GM10248 (cell line): ENCODE data around the gene DOCK1.

Experiments used
- CTCF ChIA-PET: fragments of 300-600 bp; sonication (Branson Sonifier 250); formaldehyde crosslinking; extraction: SDS; loops from one replicate; lab custom pipeline; 2021; ENCODE audit warnings: antibody characterized with exemption; lab: Yijun Ruan, JAX
- POLR2A ChIA-PET: fragments of 350-650 bp; sonication (Branson Sonifier 250); formaldehyde crosslinking; extraction: SDS; loops from one replicate; lab custom pipeline; 2020; ENCODE audit warnings: antibody characterized with exemption; lab: Yijun Ruan, JAX
- DNase-seq: peaks from one replicate; pipeline ENCODE4 v3.0.0; 2012; ENCODE audit errors: extremely low spot score
- CTCF ChIP-seq: IDR thresholded peaks from 2 replicates; pipeline ENCODE4 v1.5.1; 2012; ENCODE audit warnings: mild to moderate bottlenecking, low read depth; ENCODE audit errors: extremely low read depth, missing control alignments, control extremely low read depth

Gene DOCK1

GRCh38 chr10:126972635-126973414 is 67.6 kb downstream of the DOCK1 start:
- DNase-seq = no peak

GRCh38 chr10:126975221-126975620 is 70.0 kb downstream of the DOCK1 start:
- no peak for TF ChIP-seq CTCF
- no peak for DNase-seq
- POLR2A ChIA-PET = no interaction called here
- CTCF ChIA-PET = no interaction called here

More at GRCh38 chr10:126972635-126973414, 67.6 kb downstream of the DOCK1 start:
- TF ChIP-seq CTCF = no peak
- CTCF ChIA-PET = no interaction called here
- POLR2A ChIA-PET = no interaction called here

- POLR2A ChIA-PET = no interaction called here
- CTCF ChIA-PET = interaction anchor here (1.3 kb wide), 2 partner anchors 11 to 20 kb away, joined by 3 to 4 read pairs; no protein-coding TSS in a partner anchor
- no peak for DNase-seq
- no peak for TF ChIP-seq CTCF
Observed at GRCh38 chr10:126977216-126977615, 72.0 kb downstream of the DOCK1 start.

- ChIA-PET POLR2A (no interaction called here), CTCF (interaction anchor here (1.2 kb wide), 1 partner anchor 9 kb away, joined by 5 read pairs; no protein-coding TSS in a partner anchor)
- TF ChIP-seq CTCF = no peak
- DNase-seq = no peak
Observed at GRCh38 chr10:126979311-126979710, 74.1 kb downstream of the DOCK1 start.

GRCh38 chr10:126993208-126993607 is 88.0 kb downstream of the DOCK1 start:
- CTCF ChIA-PET = no interaction called here
- DNase-seq = no peak
- no peak for TF ChIP-seq CTCF
- POLR2A ChIA-PET = no interaction called here

GRCh38 chr10:126997801-126998590 is 92.8 kb downstream of the DOCK1 start:
- no peak for DNase-seq
- ChIA-PET CTCF (no interaction called here), POLR2A (no interaction called here)
- no peak for TF ChIP-seq CTCF
